Measurements from ENCODE around the gene CCL28. TPM values are rescaled to one million over a fixed set of nuclear protein-coding genes. Genes with fewer than 3 reads are reported as not detected.
"Not testable (repeated sequence)": the region's sequence is repeated elsewhere in the genome, so short reads cannot be mapped to it uniquely, and the experiment has no call there.

Gene CCL28, protein sequence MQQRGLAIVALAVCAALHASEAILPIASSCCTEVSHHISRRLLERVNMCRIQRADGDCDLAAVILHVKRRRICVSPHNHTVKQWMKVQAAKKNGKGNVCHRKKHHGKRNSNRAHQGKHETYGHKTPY
- 0.55 TPM for total RNA-seq
- long read RNA-seq, partial matches to known transcripts, result 0 of 2 reads
- long read RNA-seq, other reads (novel, unspliced or antisense), result 2 of 2 reads

DNA sequence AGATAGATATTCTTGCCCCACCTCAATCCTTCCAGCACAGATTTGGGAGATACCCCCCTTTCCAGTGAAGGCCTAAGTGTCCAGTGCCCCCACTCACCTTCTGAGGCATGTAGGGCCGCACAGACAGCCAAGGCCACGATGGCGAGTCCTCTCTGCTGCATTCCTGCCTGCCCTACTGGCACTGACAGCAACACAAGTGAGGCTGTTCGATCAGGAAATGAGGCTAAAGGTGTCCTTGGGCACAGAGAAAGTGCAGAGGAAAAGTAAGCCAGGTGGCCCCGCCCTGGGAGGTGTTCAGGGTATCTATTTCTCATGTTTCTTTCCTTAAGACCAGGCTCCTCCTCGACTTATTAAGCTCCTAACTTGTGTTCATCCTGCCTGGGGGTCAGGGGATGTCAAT lies at the start of gene CCL28:
Gene CCL28, minus strand, starts transcription at position 236 of the 400 bp plus-strand sequence. Its CDS starts 75 bp downstream, at position 161.
- ATAC-seq, result no peak
- intact Hi-C loops (cut with micrococcal nuclease), result no loop called here

DNA sequence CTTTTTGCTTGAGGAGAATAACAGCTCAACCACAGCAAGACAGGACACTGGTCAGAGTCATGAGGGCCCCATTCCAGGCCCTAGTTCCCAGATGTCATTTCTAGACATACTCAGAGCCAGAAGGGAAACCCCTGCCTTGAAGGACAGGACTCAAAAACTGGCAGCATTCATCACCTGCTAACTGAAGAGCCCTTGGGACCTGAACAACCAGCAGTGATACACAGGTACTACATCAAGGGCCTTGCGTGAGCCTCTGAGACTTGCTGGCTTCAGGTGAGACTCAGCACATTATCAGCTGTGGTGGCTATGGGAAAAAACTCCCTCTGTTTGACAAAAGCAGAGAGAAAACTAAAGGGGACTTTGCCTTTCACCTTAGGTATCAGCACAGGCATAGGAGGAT lies 48.9 kb upstream of the CCL28 start:
- ATAC-seq (no peak), DNase-seq (no peak)
- intact Hi-C loops (cut with micrococcal nuclease), result no loop called here

More for the DNA sequence above, at the start of gene CCL28:
- DNase-seq, result no peak

DNA sequence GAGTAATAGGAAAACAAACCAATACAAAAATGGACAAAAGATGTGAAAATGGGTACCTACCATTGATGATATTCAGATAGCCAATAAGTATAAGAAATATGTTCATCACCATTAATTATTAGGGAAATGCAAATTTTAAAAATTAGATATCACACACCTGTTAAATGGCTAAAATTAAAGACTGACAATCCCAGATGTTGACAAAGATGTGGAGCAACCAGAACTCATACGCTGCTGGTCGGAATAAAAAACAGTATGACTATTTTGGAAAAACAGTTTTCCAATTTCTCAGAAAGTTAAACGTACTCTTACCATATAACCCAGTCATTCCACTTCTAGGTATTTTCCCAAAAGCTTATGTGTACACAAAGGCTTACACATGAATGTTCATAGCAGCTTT lies 44.4 kb upstream of the CCL28 start:
- intact Hi-C loops (cut with micrococcal nuclease), result no loop called here
- no peak for DNase-seq

DNA sequence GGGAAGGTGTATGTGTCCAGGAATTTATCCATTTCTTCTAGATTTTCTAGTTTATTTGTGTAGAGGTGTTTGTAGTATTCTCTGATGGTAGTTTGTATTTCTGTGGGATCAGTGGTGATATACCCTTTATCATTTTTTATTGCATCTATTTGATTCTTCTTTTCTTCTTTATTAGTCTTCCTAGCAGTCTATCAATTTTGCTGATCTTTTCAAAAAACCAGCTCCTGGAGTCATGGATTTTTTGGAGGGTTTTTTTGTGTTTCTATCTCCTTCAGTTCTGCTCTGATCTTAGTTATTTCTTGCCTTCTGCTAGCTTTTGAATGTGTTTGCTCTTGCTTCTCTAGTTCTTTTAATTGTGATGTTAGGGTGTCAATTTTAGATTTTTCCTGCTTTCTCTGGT lies 29.4 kb upstream of the CCL28 start:
- DNase-seq; ATAC-seq; intact Hi-C loops (cut with micrococcal nuclease): not testable (repeated sequence)

More for the DNA sequence above, 44.4 kb upstream of the CCL28 start:
- ATAC-seq, result no peak

DNA sequence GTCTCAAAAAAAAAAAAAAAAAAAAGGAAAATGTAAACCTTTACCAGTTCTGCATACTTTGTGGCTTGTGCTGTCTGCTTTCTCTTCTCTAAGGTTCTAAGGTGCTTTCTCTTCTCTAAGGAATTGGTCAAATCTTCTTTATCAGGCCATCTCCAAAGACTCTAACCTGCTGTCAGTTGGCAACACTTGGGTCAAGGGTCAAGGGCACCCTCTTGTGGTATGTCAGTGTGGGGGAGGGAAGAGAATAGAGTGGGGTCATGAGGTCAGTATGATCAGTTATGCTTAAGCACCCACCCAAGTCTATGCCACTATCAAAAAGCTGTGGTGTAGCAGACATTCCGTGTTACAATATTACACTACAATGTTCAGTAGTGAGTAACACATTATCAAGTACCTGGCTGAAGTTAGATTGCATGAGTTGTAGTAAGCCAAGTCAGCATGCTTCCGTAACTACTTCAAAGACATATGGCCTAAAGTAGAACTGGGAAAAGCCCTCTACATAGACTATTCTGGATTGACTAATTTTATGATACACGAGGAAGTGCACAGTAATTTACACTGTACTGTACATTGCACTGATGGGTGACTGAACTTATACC lies 25.0 kb upstream of the CCL28 start:
- intact Hi-C loops (cut with micrococcal nuclease), result no loop called here
- ATAC-seq (no peak), DNase-seq (no peak)

DNA sequence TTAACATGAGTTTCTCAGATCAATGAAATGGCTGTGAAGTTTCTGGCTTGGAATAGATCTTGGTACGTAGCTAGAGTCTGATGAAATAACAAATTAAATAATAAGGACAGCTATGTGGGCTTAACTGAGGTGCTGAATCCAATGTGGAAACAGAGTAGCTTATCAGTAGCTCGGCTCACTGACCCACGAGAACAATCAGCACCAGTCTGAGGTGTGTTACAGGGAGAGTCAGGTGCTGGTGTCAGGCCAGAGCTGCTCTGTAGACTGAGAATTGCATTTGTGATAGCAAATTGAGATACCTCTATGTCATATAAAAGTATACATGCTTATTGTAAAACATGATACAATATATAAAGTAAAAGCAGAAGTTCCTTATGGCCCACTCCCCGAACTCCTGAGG lies 21.2 kb upstream of the CCL28 start:
- intact Hi-C loops (cut with micrococcal nuclease), result no loop called here
- no peak for DNase-seq
- no peak for ATAC-seq

DNA sequence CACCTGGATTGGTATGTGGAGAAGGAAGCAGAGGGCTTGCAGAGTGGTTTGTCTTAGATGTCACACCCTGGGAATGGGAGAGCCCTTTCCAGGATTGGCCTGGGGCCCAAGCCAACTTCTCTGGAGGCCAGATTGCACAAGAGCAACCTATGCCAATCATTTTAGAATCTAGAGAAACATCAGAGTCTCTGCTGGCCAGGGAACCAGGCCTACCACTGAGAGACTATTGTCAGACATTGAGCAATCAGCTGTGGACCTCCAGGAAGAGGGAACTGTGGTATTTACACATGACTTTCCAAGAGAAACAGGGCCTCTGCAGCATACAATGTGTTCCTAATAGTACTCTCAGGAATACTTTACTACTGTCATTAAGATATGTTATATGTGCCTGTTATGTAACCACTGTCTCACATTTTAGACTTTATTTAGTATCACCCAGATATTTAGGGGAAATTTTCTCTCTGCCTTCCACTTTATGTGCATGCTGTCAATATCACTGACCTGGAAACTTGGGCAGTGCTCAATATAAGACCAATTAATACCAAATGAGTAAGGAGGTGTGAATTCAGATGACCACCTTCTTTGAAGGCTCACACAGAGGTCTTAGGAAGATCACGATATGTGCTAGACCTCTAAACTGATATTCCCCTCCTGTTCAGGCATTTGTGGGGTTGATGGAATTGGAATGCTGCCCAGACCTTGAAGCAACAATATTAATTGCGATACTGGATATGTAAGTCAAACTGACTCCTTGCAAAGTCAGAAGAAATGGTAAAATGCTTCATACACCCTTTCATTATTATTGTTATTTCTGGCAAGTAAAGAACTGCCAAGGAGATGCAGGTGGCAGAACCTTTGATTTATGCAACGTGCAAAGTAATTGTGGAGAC lies 20.5 kb upstream of the CCL28 start:
- DNase-seq, result peak; percentile 78
- intact Hi-C loops (cut with micrococcal nuclease), result no loop called here
- ATAC-seq, result peak; percentile 98

DNA sequence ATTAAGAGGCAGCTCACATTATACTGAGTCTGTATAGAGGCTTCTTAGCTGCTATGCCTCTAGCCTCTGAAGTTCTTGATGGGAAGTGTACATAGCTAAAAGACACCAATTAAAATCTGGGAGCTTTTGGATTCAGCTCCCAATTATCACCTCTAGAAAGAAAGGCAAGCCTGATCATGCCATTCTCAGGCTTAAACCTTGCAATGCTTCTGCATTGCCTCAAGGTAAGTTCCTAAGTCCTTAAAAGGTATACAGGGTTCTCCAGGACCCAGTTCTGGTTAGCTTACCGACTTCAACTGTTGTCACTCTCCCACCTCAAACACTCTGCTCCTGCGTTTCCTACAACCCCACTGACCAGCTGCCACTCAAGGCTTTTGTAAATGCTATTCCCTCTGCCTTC lies 17.5 kb upstream of the CCL28 start:
- ATAC-seq, result no peak

DNA sequence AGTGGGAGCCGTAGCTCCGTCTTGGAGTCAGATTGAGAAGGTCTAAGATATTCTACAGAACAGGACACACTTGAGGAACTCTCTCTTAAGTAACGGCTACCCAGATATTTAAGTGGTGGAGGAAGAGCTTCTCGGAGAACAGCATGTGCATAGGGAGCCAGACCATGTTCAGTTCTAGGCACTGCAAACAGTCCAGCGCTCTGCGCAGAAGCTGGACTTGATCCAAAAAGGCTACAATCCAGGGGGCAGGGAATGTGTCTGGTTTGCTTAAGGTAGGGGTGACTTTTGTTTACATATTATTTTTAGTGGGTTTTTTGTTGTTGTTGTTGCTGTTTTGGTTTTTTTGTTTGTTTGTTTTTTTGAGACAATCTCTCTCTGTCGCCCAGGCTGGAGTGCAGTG lies 16.8 kb upstream of the CCL28 start:
- intact Hi-C loops (cut with micrococcal nuclease), result no loop called here
- no peak for DNase-seq
- ATAC-seq, result no peak

More for the DNA sequence above, 17.5 kb upstream of the CCL28 start:
- DNase-seq, result no peak
- intact Hi-C loops (cut with micrococcal nuclease), result no loop called here

DNA sequence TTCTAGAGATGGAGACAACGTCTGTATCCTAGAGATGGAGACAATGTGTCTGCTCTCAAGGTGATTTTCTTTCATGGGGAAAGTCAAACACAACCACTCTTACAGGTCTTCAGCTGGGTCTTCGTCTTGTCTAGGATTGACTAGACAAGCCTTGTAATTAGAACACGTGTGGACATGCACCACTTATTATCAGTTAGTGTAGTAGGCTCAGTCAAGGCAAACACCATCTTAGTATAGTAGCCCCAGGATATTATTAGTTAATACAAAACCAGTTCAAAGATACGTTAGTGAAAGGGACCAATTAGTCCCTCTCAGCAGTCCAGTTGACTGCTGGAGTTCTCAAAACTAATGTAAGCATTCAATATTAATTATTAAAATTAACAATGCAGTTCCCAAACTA lies 15.1 kb upstream of the CCL28 start:
- ATAC-seq (no peak), DNase-seq (no peak)
- intact Hi-C loops (cut with micrococcal nuclease), result no loop called here

DNA sequence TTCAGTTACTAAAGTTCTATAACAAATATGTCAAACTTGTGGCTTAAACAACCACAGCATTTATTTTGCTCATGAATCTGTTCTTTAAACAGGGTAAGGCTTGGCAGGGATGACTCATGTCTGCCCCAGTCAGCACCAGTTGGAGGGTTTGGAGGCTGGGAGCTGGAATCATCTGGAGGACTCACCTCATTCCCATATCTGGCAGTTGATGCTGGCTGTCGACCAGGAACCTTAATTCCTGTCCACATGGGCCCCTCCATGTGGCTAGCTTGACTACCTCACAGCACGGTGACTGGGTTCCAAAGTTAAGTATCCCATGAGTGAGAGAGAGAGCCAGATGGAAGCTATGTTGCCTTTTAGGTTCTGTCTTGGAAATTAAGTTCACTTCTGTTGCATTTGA lies 13.8 kb upstream of the CCL28 start:
- intact Hi-C loops (cut with micrococcal nuclease), result no loop called here
- ATAC-seq, result no peak
- DNase-seq, result no peak

DNA sequence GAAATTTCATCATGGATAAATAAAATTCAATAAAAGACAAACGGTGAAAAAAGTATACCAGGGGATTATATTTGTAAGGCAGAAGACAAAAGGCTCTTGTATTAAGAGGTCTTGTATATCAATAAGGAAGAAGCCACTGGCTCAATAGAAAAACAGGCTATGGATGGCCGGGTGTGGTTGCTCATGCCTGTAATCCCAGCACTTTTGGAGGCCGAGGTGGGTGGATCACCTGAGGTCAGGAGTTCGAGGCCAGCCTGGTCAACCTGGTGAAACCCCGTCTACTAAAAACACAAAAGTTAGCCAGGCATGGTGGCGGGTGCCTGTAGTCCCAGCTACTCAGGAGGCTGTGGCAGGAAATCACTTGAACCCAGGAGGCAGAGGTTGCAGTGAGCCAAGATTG lies 10.9 kb upstream of the CCL28 start:
- ATAC-seq; DNase-seq; intact Hi-C loops (cut with micrococcal nuclease): not testable (repeated sequence)

DNA sequence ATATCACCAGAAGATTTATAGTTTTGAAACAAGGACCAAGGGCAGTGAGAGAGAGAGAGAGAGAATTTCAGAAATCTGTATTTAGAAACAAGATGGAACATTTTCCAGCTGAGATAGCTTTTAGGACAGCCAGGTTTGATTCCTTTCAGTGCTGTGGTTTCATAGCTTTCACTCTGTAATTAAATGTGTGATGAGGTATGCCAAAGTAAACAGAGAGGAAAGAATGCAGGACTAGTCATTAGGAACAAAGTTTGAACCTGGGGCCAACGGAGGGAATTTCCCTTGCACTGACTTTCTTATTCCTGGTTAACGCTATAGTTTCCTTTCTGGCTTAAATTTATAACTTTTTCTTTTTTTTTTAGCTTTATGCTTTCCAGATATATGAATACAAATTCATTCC lies 10.0 kb upstream of the CCL28 start:
- intact Hi-C loops (cut with micrococcal nuclease), result no loop called here
- ATAC-seq (peak; percentile 18), DNase-seq (no peak)

DNA sequence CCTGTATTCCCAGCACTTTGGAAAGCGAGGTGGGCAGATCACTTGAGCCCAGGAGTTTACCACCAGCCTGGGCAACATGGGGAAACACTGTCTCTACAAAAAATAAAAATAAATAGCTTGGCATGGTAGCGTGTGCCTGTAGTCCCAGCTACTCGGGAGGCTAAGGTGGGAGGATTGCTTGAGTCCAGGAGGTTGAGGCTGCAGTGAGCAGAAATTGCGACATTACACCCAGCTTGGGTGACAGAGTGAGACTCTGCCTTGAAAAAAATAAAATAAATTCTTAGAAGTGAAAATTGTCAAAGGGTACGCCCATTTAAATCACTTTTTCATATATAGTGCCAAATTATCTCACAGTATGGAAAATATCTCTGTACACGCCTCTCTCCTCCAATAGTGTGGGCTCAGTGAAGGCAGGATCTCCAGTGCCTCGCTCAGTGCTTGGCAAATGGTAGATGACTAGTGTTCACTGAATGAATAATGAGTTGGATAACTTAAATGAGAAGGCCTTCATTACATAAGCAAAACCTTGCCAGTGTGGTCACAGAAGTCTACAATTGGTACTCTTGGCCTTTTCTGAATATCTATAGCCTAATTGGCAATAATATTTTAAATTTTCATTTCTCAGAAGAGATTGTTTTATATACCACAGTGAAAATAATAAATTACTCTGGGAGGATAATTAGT lies 9.4 kb upstream of the CCL28 start:
- intact Hi-C loops (cut with micrococcal nuclease), result no loop called here
- ATAC-seq (no peak), DNase-seq (no peak)

DNA sequence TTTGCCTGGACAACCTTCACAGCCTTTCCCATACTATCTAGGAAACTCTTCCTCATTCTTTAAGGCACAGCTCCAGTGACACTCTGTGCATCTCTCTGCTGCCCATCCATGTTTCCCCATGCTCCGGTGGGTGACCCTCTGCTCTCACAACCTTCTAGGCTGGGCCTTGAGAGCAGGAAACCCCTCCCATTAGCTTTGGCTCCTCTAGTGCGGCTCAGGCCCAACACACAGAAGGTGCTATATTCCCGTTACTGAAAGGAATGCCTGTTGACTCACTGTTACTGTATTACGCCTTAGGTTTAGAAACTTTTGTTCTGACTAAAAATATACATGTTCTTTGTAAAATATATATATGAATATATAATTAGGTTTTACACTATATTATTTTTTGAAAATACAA lies 8.1 kb upstream of the CCL28 start:
- DNase-seq (no peak), ATAC-seq (no peak)
- intact Hi-C loops (cut with micrococcal nuclease), result no loop called here

DNA sequence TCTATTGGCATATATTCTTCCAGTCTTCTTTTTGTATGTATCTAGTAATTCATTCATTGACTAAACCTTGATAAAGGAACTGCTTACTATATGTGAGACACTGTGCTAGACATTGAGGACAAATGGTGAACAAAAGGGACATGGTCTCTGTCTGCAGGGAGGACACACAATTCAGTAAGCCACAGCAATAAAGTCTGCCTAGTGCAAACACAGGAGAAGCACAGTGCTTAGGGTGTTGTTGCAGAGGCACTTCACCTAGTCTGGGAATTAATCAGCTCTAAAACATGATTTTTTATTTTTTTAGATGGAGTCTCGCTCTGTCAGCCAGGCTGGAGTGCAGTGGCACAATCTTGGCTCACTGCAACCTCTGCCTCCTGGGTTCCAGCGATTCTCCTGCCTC lies 6.4 kb upstream of the CCL28 start:
- DNase-seq (no peak), ATAC-seq (no peak)
- intact Hi-C loops (cut with micrococcal nuclease), result no loop called here

DNA sequence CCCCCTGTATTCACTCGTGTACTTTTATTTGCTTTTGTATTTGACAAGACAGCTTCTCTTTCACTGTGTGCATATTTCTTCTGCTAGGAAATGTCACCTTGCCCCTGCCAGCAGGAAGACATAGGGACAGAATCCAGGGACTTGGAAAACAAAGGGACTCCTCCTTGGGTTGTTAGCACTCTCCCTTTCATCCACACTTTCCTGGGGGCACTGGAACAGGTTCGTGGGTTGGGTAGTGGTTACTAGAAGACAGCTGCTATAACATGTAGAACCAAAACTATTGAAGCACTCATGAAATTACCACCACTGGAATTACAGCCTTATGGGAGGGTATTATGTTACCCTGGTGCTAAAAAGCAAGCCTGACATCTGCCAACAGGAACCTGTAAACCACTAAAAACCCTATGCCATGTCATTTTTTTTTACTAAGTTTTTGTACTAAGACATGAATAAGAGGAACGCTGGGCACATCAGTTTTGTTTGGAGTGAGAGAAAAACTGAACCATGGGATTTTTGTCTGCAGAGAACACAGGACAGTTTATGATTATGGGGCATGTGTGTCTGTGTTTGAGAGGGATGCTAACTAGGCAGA lies 4.7 kb upstream of the CCL28 start:
- intact Hi-C loops (cut with micrococcal nuclease), result no loop called here
- DNase-seq (no peak), ATAC-seq (no peak)

DNA sequence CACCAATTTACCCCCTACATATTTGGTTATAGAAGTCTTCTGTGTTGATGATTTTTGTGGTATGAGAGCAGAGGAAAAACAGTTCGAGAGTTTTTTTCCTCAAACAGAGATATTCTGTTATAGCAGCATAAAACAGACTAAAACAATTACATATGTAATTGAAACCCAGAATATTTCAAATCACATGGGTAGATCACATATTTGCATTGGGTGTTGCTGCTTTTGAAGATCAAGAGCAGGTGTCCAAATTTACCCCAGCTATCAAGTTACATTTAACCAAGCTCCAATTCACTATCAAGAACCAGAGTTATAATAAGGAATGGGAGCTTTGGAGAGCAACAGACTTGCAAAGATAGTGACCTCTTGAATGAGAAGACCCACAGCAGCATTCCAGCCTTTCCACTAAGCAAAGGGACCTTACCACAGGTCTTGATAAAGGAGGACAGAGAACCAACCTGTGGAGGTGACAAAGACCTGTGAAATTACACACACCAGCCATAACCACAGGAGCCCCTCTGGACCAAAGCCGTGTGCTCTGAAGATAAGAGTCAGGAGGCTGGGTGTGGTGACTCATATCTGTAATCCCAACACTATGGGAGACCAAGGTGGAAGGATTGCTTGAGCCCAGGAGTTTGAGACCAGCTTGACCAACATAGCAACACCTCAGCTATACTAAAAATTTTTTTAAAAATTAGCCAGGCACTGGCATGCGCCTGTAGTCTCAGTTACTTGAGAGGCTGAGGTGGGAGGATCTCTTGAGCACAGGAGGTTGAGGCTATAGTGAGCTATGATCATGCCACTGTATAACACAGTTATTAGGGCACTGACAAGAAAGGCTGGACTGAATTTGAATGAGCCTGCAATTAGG lies 4.0 kb upstream of the CCL28 start:
- ATAC-seq, result no peak
- intact Hi-C loops (cut with micrococcal nuclease), result no loop called here
- no peak for DNase-seq

DNA sequence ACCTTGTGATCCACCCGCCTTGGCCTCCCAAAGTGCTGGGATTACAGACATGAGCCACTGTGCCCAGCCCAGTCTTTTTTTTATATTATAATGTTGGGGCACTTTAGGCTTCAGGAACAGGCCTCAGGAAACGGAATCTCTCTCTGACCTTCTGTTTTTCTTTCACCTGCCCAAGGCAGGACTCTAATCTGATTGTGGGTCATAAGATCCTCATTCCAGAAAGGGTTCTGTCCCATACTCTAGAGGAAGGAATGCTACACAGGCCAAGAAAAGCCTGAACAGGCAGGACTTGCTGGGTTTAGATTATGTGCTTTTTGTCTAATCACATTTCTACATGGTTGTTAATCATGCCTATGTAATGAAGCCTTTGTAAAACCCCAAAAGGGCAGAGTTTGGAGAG lies 1.8 kb upstream of the CCL28 start:
- ATAC-seq (no peak), DNase-seq (no peak)
- intact Hi-C loops (cut with micrococcal nuclease), result no loop called here
